Measurements from ENCODE around the gene ERCC6L2. TPM values are rescaled to one million over a fixed set of nuclear protein-coding genes. Genes with fewer than 3 reads are reported as not detected.

The ERCC6L2 gene
- total RNA-seq, 1 experiment from 2014 or later = 39.7 TPM

GRCh38 chr9:95896580-95896979 lies 21.1 kb downstream of the ERCC6L2 start:
- BruUV-seq (replicated peaks) = no TSS peak
- ATAC-seq (no peak), DNase-seq (ENCODE audit: low read depth, low spot score) (no peak)
- no peak overlapping the region for H3K4me3 ChIP-seq (ENCODE audit: low read depth in 2 of 2, low read length in 2 of 2)
- no peak for TF ChIP-seq SIN3A (IDR thresholded peaks at IDR 0.05; ENCODE audit: borderline replicate concordance, insufficient read depth, low read depth, low read length)
- TF ChIP-seq CTCF (IDR thresholded peaks at IDR 0.05) = no peak
- TF ChIP-seq TCF7L2 (IDR thresholded peaks at IDR 0.05; ENCODE audit: low read depth, low read length) = no peak
- no peak for TF ChIP-seq POLR2AphosphoS5 (IDR thresholded peaks at IDR 0.05; ENCODE audit: low read depth, low read length)
- TF ChIP-seq REST (IDR thresholded peaks at IDR 0.05; ENCODE audit: insufficient read depth in 1 of 2, low read depth in 2 of 2, low read length in 1 of 2) = no peak
- intact Hi-C loops (cut with micrococcal nuclease; ENCODE audit: unreplicated experiment) = no loop called here
- ChIA-PET POLR2A (no interaction called here), CTCF (interaction anchor here (1.0 kb wide), 1 partner anchor 17 kb away, joined by 3 read pairs; no protein-coding TSS in a partner anchor)
- no peak overlapping the region for H3K27ac ChIP-seq (ENCODE audit: low read length)
- peaks cover 5% of the 10 kb centered on the region; the same call in 1 of the 2 replicates for H3K9me3 ChIP-seq (ENCODE audit: control insufficient read depth, insufficient read depth, low read depth, low read length)
- in situ Hi-C loops (cut with HindIII; ENCODE audit: low pct_unique_long_range_greater_than_20kb, low sequenced_read_pairs) = no loop called here
- H3K4me1 ChIP-seq (ENCODE audit: control insufficient read depth, insufficient read depth, low read length) = peaks cover 6% of the 10 kb centered on the region; the same call in 1 of the 2 replicates
- H3K36me3 ChIP-seq (ENCODE audit: control insufficient read depth, insufficient read depth, low read length) = no peaks in the 10 kb centered on the region
- H3K27me3 ChIP-seq (ENCODE audit: control insufficient read depth, insufficient read depth, low read length) = no peaks in the 10 kb centered on the region

GRCh38 chr9:95901506-95901905 lies 26.0 kb downstream of the ERCC6L2 start:
- Histone ChIP-seq H3K27ac (ENCODE audit: low read length) (no peak overlapping the region), H3K27me3 (ENCODE audit: control insufficient read depth, insufficient read depth, low read length) (no peaks in the 10 kb centered on the region), H3K9me3 (ENCODE audit: control insufficient read depth, insufficient read depth, low read depth, low read length) (no peaks in the 10 kb centered on the region), H3K4me3 (ENCODE audit: low read depth in 2 of 2, low read length in 2 of 2) (no peak overlapping the region), H3K36me3 (ENCODE audit: control insufficient read depth, insufficient read depth, low read length) (no peaks in the 10 kb centered on the region), H3K4me1 (ENCODE audit: control insufficient read depth, insufficient read depth, low read length) (peaks cover 7% of the 10 kb centered on the region; the same call in 1 of the 2 replicates)
- no TSS peak for BruUV-seq (replicated peaks)
- intact Hi-C loops (cut with micrococcal nuclease; ENCODE audit: unreplicated experiment) = no loop called here
- ChIA-PET CTCF (no interaction called here), POLR2A (no interaction called here)
- no peak for DNase-seq (ENCODE audit: low read depth, low spot score)
- TF ChIP-seq POLR2AphosphoS5 (IDR thresholded peaks at IDR 0.05; ENCODE audit: low read depth, low read length) = no peak
- no peak for TF ChIP-seq CTCF (IDR thresholded peaks at IDR 0.05)
- no peak for TF ChIP-seq REST (IDR thresholded peaks at IDR 0.05; ENCODE audit: insufficient read depth in 1 of 2, low read depth in 2 of 2, low read length in 1 of 2)
- TF ChIP-seq SIN3A (IDR thresholded peaks at IDR 0.05; ENCODE audit: borderline replicate concordance, insufficient read depth, low read depth, low read length) = no peak
- TF ChIP-seq TCF7L2 (IDR thresholded peaks at IDR 0.05; ENCODE audit: low read depth, low read length) = no peak
- no peak; the same call in 1 of the 2 replicates for ATAC-seq
- in situ Hi-C loops (cut with HindIII; ENCODE audit: low pct_unique_long_range_greater_than_20kb, low sequenced_read_pairs) = no loop called here
